GM18870 (cell line): ENCODE results near the gene RPS6KA4.

ENCODE experiments used
- ATAC-seq: cut with Tn5 transposase; IDR thresholded peaks from one replicate; pipeline ENCODE4 v1.9.1; 2021; ENCODE audit warnings: moderate library complexity; ENCODE audit not compliant: unreplicated experiment

Gene RPS6KA4

GRCh38 chr11:64364435-64364834, 5.5 kb downstream of the RPS6KA4 start:
- ATAC-seq = no peak

- ATAC-seq = no peak
These were observed 5.9 kb downstream of the RPS6KA4 start for GRCh38 chr11:64364911-64365310.

GRCh38 chr11:64366751-64367150, 7.8 kb downstream of the RPS6KA4 start:
- no peak for ATAC-seq

- no peak for ATAC-seq
These were observed 9.1 kb downstream of the RPS6KA4 start for GRCh38 chr11:64367931-64368672.

GRCh38 chr11:64368673-64369074, 9.7 kb downstream of the RPS6KA4 start:
- ATAC-seq = no peak

- ATAC-seq = no peak
These were observed 10.8 kb downstream of the RPS6KA4 start for GRCh38 chr11:64369440-64370421.

GRCh38 chr11:64371201-64371600, 12.2 kb downstream of the RPS6KA4 start:
- ATAC-seq = no peak

GRCh38 chr11:64372021-64372420, 13.1 kb downstream of the RPS6KA4 start:
- no peak for ATAC-seq

- ATAC-seq = no peak
These were observed 14.0 kb downstream of the RPS6KA4 start for GRCh38 chr11:64372802-64373597.

GRCh38 chr11:64373598-64373974, 14.6 kb downstream of the RPS6KA4 start:
- no peak for ATAC-seq

GRCh38 chr11:64376071-64376470, 17.1 kb downstream of the RPS6KA4 start:
- no peak for ATAC-seq

GRCh38 chr11:64378335-64378880, 19.4 kb downstream of the RPS6KA4 start:
- no peak for ATAC-seq

GRCh38 chr11:64379160-64379559, 20.2 kb downstream of the RPS6KA4 start:
- no peak for ATAC-seq

- no peak for ATAC-seq
These were observed 21.1 kb downstream of the RPS6KA4 start for GRCh38 chr11:64379817-64380709.

- no peak for ATAC-seq
These were observed 22.4 kb downstream of the RPS6KA4 start for GRCh38 chr11:64381350-64381749.

- no peak for ATAC-seq
These were observed 23.1 kb downstream of the RPS6KA4 start for GRCh38 chr11:64382047-64382446.

GRCh38 chr11:64382586-64382985, 23.6 kb downstream of the RPS6KA4 start:
- ATAC-seq = no peak

GRCh38 chr11:64383580-64383979, 24.6 kb downstream of the RPS6KA4 start:
- ATAC-seq = no peak

GRCh38 chr11:64384028-64384737, 25.2 kb downstream of the RPS6KA4 start:
- no peak for ATAC-seq
